ENCODE data around the gene TMEM165. TPM values are rescaled to one million over a fixed set of nuclear protein-coding genes. Genes with fewer than 3 reads are reported as not detected.

TMEM165 gene
- total and polyA plus RNA-seq, 9 of the 15 experiments (the other 6 are each of a cell fraction or from before 2014, with no cell fraction given): 21.3 to 145 (median 96.8) TPM

GRCh38 chr4:55397520-55398321 lies 2.0 kb downstream of the TMEM165 start (continued):
- TF ChIP-seq ZNF511 (CRISPR knock-in tag; IDR thresholded peaks at IDR 0.05) (no peak), ZKSCAN8 (CRISPR knock-in tag; IDR thresholded peaks at IDR 0.05) (no peak), BRCA1 (IDR thresholded peaks at IDR 0.05) (no peak), BRCA1 (CRISPR knock-in tag; IDR thresholded peaks at IDR 0.05) (no peak), TGIF2 (CRISPR knock-in tag; IDR thresholded peaks at IDR 0.05) (no peak), SETDB1 (IDR thresholded peaks at IDR 0.05; ENCODE audit: low read length) (no peak), CLOCK (CRISPR knock-in tag; IDR thresholded peaks at IDR 0.05; ENCODE audit: borderline replicate concordance) (no peak), RCOR1 (IDR thresholded peaks at IDR 0.05; ENCODE audit: borderline replicate concordance in 1 of 2, low read depth in 2 of 2, low read length in 2 of 2) (no peak), SRF (CRISPR knock-in tag; IDR thresholded peaks at IDR 0.05) (no peak), ELF4 (CRISPR knock-in tag; IDR thresholded peaks at IDR 0.05) (peak; percentile 78; the same call in 1 of the 2 replicates), ZKSCAN1 (IDR thresholded peaks at IDR 0.05; ENCODE audit: low read depth, low read length) (no peak), KDM5B (IDR thresholded peaks at IDR 0.05; ENCODE audit: insufficient replicate concordance, low read depth, low read length) (no peak), CREBBP (IDR thresholded peaks at IDR 0.05; ENCODE audit: low read depth, low read length) (no peak), FOXO4 (CRISPR knock-in tag; IDR thresholded peaks at IDR 0.05) (no peak), PATZ1 (CRISPR knock-in tag; IDR thresholded peaks at IDR 0.05; ENCODE audit: borderline replicate concordance) (no peak), ETS1 (conservative IDR thresholded peaks at IDR 0.05; ENCODE audit: control insufficient read depth, low read depth, low read length) (no peak), MYNN (IDR thresholded peaks at IDR 0.05) (no peak), MYNN (CRISPR knock-in tag; IDR thresholded peaks at IDR 0.05) (no peak), ARNT (IDR thresholded peaks at IDR 0.05) (peak; percentile 31 to 58; a peak in 1 of 4 replicates), NFE2L1 (tag; IDR thresholded peaks at IDR 0.05; ENCODE audit: borderline replicate concordance, low read depth) (no peak)
